Measurements from ENCODE around the gene ADM5.

ADM5 gene

DNA sequence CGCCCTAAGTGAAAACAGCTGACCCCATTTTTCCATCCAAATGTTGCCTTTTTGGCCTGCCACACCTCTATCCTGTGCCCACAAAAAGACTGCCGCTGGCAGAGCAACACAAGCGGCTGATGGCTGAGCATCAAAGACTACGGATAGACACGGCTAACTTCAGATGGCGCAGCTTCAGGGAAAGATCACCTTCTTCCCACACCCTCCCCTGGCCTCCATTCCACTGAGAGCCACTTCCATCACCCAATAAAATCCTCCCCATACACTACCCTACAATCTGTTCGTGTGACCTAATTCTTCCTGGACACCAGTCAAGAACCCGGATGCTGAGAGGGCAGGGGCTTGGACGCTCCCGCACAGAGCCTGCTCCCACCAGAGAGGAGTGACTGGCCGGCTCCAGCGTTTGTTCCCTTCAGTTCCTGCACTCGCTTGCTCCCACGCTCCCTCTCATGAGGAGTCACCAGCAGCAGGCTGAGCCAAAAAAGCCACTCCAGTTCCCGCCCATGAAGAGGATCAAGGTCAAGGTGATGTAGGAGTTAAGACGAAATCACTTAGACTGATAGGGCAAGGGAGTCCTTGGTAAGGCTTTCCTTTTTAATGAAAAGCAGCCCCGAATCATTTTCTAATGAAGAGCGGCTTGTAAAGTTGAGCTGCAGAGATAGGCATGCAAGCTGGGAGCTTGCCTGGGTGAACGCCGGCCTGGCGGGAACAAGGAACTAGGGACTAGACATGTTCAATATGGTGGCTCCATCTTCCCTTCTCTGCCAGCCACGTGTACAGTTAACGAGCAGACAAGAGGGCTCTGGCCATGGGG is 38.0 kb downstream of the ADM5 start:
- TF ChIP-seq, protein P1, sequence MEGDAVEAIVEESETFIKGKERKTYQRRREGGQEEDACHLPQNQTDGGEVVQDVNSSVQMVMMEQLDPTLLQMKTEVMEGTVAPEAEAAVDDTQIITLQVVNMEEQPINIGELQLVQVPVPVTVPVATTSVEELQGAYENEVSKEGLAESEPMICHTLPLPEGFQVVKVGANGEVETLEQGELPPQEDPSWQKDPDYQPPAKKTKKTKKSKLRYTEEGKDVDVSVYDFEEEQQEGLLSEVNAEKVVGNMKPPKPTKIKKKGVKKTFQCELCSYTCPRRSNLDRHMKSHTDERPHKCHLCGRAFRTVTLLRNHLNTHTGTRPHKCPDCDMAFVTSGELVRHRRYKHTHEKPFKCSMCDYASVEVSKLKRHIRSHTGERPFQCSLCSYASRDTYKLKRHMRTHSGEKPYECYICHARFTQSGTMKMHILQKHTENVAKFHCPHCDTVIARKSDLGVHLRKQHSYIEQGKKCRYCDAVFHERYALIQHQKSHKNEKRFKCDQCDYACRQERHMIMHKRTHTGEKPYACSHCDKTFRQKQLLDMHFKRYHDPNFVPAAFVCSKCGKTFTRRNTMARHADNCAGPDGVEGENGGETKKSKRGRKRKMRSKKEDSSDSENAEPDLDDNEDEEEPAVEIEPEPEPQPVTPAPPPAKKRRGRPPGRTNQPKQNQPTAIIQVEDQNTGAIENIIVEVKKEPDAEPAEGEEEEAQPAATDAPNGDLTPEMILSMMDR (conservative IDR thresholded peaks at IDR 0.05; ENCODE audit: low read depth, low read length), result no peak
- DNase-seq (ENCODE audit: low read depth), result no peak
- H3K4me3 ChIP-seq (ENCODE audit: low read length), result no peak overlapping the region

DNA sequence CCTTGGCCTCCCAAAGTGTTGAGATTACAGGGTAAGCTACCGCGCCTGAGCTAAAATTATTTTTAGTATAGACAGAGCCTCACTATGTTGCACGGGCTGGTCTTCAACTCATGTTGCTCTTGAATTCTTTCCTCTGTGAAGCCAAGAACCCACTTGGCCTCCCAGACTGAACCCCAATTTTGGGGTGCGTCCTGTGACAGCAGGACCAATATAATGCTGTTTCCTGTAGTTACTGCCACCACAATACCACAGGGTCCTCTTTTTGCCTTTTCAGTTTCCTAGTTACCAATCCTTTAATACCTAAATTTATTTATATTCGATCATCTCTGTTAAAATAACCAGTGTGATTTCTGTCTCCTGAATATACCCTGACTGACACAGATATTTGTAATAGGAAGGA is 40.8 kb downstream of the ADM5 start:
- no peak overlapping the region for H3K4me3 ChIP-seq (ENCODE audit: low read length)
- DNase-seq (ENCODE audit: low read depth), result no peak

DNA sequence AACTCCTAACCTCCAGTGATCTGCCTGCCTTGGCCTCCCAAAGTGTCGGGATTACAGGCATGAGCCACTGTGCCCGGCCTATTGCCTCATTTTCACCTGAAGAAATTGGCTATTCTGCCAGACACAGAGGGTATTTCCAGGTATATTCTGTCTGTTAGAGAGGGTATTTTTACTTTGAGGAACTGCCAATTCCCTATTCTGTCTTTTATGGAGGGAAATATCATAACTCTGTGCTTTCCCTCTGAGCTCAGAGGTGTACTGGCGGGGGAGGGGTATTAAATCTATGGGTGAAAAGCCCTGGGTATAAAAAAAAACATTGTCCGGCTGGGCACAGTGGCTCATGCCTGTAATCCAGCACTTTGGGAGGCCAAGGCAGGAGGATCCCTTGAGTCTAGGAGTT is 48.9 kb downstream of the ADM5 start:
- DNase-seq (ENCODE audit: low read depth), result no peak
- TF ChIP-seq, protein P1 (conservative IDR thresholded peaks at IDR 0.05; ENCODE audit: low read depth, low read length), result no peak
- H3K4me3 ChIP-seq (ENCODE audit: low read length), result no peak overlapping the region

More for the DNA sequence above, 40.8 kb downstream of the ADM5 start:
- TF ChIP-seq, protein P1 (conservative IDR thresholded peaks at IDR 0.05; ENCODE audit: low read depth, low read length), result no peak

DNA sequence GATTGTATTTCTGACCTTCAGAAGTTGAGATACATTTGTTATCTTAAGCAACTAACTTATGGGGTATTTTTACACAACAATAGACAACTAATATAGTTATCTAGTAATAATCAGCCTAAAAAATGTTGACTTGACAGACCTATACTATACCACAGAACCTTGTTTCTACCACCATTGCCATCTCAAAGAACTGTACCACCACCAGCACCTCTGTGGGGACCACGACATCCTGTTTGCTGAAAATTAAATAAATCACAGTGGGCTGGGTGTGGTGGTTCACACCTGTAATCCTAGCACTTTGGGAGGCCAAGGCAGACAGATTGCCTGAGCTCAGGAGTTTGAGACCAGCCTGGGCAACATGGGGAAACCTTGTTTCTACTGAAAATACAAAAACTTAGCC is 49.7 kb downstream of the ADM5 start:
- TF ChIP-seq, protein P1 (conservative IDR thresholded peaks at IDR 0.05; ENCODE audit: low read depth, low read length), result no peak
- no peak for DNase-seq (ENCODE audit: low read depth)
- H3K4me3 ChIP-seq (ENCODE audit: low read length), result no peak overlapping the region

DNA sequence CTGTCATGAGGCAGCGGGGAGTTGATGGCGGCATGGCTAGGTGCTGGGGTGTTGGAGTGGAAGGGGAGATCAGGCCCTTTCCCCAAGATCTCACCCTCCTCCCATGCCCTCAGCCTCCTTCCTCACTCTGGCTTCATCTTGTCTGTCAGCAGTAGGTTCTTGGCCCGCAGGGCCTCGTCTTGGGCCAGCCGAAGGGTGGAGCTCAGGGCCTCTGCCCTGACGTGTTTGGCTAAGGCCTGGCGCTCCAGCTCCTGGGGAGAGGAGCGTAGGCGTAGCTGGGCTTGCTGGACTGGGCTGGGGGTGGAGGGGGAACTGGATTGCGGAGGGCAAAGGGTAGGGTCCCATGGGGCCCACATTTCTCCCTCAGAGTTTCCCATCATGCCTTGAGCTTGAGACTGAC is 50.5 kb downstream of the ADM5 start:
- no peak overlapping the region for H3K4me3 ChIP-seq (ENCODE audit: low read length)
- no peak for DNase-seq (ENCODE audit: low read depth)
- TF ChIP-seq, protein P1 (conservative IDR thresholded peaks at IDR 0.05; ENCODE audit: low read depth, low read length), result no peak
